A549 treated with Hydrocortisone at 1 μM for 4 hours (cell line): ENCODE measurements around the gene B4GALNT4. TPM values are rescaled to one million over a fixed set of nuclear protein-coding genes. Genes with fewer than 3 reads are reported as not detected.

Experiments
- total RNA-seq: library from RNA; stranded (reverse); fragments of 200-300 nt; extraction: Qiagen RNA extraction; gene quantifications from 5 replicates; pipeline ENCODE4 v1.2.3, GENCODE V29; 2022

Gene B4GALNT4
- total RNA-seq = 11.1 to 17.5 TPM (median 15.4 TPM) in 5 replicates

DNA sequence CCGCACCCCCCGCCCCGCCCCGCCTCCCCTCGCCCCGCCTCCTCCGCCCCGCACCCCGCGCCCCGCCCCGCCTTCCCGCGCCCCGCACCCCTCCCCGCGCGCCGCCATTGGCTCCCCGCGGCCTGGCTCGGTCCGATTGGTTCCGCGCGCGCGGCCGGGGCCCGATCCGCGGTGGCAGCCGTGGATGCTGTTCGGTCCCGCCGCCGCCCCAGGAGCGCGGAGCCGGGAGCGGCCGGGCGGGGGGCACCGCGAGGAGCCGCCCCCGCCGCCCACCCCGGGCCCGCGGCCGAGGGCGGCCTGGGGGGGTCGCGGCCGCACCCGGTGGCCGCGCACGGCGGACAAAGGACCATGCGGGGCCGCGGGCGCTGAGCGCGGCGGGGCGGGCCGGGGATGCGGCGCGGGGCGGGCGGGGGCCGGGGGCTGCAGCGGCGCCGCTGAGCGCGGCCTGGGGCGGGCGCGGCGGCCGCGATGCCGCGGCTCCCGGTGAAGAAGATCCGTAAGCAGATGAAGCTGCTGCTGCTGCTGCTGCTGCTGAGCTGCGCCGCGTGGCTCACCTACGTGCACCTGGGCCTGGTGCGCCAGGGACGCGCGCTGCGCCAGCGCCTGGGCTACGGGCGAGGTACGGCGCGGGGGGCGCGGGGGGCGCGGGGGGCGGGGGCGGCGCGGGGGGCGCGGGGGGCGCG, at the start of gene B4GALNT4:
B4GALNT4 (plus strand) TSS at position 164 of the 683 bp plus-strand sequence; CDS start at position 469, 305 bp downstream.

GRCh38 chr11:394034-394857, 24.9 kb downstream of the B4GALNT4 start, which contains the start of gene PKP3:
PKP3 (plus strand) TSS chr11:394209; CDS start chr11:394293, 84 bp downstream.

Other genes with a start within 250 kb of the B4GALNT4 start
- gene SCGB1C1, start 176.4 kb upstream of the B4GALNT4 start, total RNA-seq = not detected in 5 replicates
- 40.7 to 46.8 TPM (median 45.2 TPM) in 5 replicates for gene BET1L, start 162.1 kb upstream of the B4GALNT4 start, total RNA-seq
- 112 to 140 TPM (median 118 TPM) in 5 replicates for gene RIC8A, start 161.8 kb upstream of the B4GALNT4 start, total RNA-seq
- gene SIRT3, start 133.2 kb upstream of the B4GALNT4 start, total RNA-seq = 21.1 to 23.3 TPM (median 22.4 TPM) in 5 replicates
- 158 to 202 TPM (median 174 TPM) in 5 replicates for gene PSMD13, start 132.5 kb upstream of the B4GALNT4 start, total RNA-seq
- not detected in 5 replicates for gene NLRP6, start 91.1 kb upstream of the B4GALNT4 start, total RNA-seq
- gene PGGHG, start 80.4 kb upstream of the B4GALNT4 start, total RNA-seq = 7.9 to 11.7 TPM (median 9.8 TPM) in 5 replicates
- not detected in 5 replicates for gene IFITM5, start 70.0 kb upstream of the B4GALNT4 start, total RNA-seq
- 47.3 to 65.1 TPM (median 64.3 TPM) in 5 replicates for gene IFITM2, start 61.7 kb upstream of the B4GALNT4 start, total RNA-seq
- gene IFITM1, start 55.5 kb upstream of the B4GALNT4 start, total RNA-seq = 0.23 to 0.38 TPM (median 0.36 TPM) in 5 replicates
- gene IFITM3, start 48.6 kb upstream of the B4GALNT4 start, total RNA-seq = 18.9 to 33.8 TPM (median 32.9 TPM) in 5 replicates
- 29.7 to 39.3 TPM (median 38.3 TPM) in 5 replicates for gene PKP3, start 24.7 kb downstream of the B4GALNT4 start, total RNA-seq
- gene SIGIRR, start 45.5 kb downstream of the B4GALNT4 start, total RNA-seq = 49.9 to 91.7 TPM (median 86.6 TPM) in 5 replicates
- gene ANO9, start 72.5 kb downstream of the B4GALNT4 start, total RNA-seq = 0.75 to 1.4 TPM (median 0.89 TPM) in 5 replicates
- 37.1 to 44.4 TPM (median 42.1 TPM) in 5 replicates for gene PTDSS2, start 80.8 kb downstream of the B4GALNT4 start, total RNA-seq
- 143 to 179 TPM (median 169 TPM) in 5 replicates for gene RNH1, start 137.7 kb downstream of the B4GALNT4 start, total RNA-seq
- 107 to 177 TPM (median 154 TPM) in 5 replicates for gene HRAS, start 166.1 kb downstream of the B4GALNT4 start, total RNA-seq
- 0.71 to 0.86 TPM (median 0.81 TPM) in 5 replicates for gene LRRC56, start 168.0 kb downstream of the B4GALNT4 start, total RNA-seq
- 1.9 to 2.8 TPM (median 2.7 TPM) in 5 replicates for gene LMNTD2, start 191.2 kb downstream of the B4GALNT4 start, total RNA-seq
- gene RASSF7, start 191.5 kb downstream of the B4GALNT4 start, total RNA-seq = 50.5 to 64.1 TPM (median 51.3 TPM) in 5 replicates
- 34.9 to 36.8 TPM (median 35.7 TPM) in 5 replicates for gene PHRF1, start 207.0 kb downstream of the B4GALNT4 start, total RNA-seq
- 6.2 to 7.7 TPM (median 6.8 TPM) in 5 replicates for gene IRF7, start 246.5 kb downstream of the B4GALNT4 start, total RNA-seq